Erythroblast (primary cell): ENCODE results near the gene ERP29.

ENCODE experiments used
- GATA1 ChIP-seq: IDR thresholded peaks from 2 replicates; pipeline ENCODE4 v1.6.1; 2011; ENCODE audit warnings: low read depth, mild to moderate bottlenecking, control low read depth, low read length, moderate library complexity
- POLR2A ChIP-seq: IDR thresholded peaks from 2 replicates; pipeline ENCODE4 v1.6.1; 2011; ENCODE audit warnings: mild to moderate bottlenecking, low read length

GRCh38 chr12:112031472-112031871 lies 18.2 kb downstream of the ERP29 start:
- TF ChIP-seq POLR2A = no peak
- no peak for TF ChIP-seq GATA1
